ENCODE results near the gene SCYL3. TPM values are rescaled to one million over a fixed set of nuclear protein-coding genes. Genes with fewer than 3 reads are reported as not detected.

The SCYL3 gene
- total RNA-seq, 1 experiment from 2014 or later, result 5.9 TPM

DNA sequence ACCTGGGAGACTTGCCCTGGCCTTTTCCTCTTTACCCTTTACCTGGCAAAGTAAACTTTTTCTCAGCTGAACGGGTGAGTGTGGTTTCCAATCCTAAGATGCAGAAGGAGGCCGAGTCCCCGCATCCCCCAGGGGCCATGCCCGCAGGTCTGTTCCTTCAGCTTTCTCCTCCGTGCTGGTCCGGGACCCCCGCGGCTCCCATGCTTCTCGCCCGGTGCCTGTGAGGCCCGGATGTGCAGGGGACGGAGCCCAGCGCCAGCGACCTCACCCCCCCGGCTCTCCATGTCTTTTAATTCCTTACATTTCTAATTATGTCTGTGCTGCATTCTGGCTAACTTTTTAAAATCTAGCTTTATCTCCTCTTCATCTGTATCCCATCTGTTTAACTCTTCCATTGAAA is 21.5 kb upstream of the SCYL3 start:
- Histone ChIP-seq H3K36me3 (ENCODE audit: control insufficient read depth, insufficient read depth, low read length) (no peaks in the 10 kb centered on the region), H3K4me1 (no peaks in the 10 kb centered on the region), H3K27me3 (replicated peaks; ENCODE audit: control insufficient read depth, insufficient read depth, low read length) (no peaks in the 10 kb centered on the region), H3K9me3 (no peaks in the 10 kb centered on the region), H3K4me3 (ENCODE audit: low read depth, low read length) (no peak overlapping the region)
- Mint-ChIP-seq H3K9me3 (ENCODE audit: unreplicated experiment) (no peaks in the 10 kb centered on the region), H3K27ac (ENCODE audit: unreplicated experiment) (no peak overlapping the region), H3K27me3 (ENCODE audit: insufficient read depth, unreplicated experiment) (peaks cover 6% of the 10 kb centered on the region), H3K4me3 (ENCODE audit: unreplicated experiment) (no peak overlapping the region), H3K36me3 (ENCODE audit: insufficient read depth, unreplicated experiment) (no peaks in the 10 kb centered on the region), H3K4me1 (ENCODE audit: low read depth, unreplicated experiment) (no peaks in the 10 kb centered on the region)
- TF ChIP-seq, protein P1, sequence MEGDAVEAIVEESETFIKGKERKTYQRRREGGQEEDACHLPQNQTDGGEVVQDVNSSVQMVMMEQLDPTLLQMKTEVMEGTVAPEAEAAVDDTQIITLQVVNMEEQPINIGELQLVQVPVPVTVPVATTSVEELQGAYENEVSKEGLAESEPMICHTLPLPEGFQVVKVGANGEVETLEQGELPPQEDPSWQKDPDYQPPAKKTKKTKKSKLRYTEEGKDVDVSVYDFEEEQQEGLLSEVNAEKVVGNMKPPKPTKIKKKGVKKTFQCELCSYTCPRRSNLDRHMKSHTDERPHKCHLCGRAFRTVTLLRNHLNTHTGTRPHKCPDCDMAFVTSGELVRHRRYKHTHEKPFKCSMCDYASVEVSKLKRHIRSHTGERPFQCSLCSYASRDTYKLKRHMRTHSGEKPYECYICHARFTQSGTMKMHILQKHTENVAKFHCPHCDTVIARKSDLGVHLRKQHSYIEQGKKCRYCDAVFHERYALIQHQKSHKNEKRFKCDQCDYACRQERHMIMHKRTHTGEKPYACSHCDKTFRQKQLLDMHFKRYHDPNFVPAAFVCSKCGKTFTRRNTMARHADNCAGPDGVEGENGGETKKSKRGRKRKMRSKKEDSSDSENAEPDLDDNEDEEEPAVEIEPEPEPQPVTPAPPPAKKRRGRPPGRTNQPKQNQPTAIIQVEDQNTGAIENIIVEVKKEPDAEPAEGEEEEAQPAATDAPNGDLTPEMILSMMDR (IDR thresholded peaks at IDR 0.05; ENCODE audit: insufficient read depth in 1 of 2, low read depth in 1 of 2, low read length in 1 of 2, severe bottlenecking in 1 of 2, unreplicated experiment in 1 of 2), result no peak
- BruUV-seq (replicated peaks), result no TSS peak
- ChIA-PET POLR2A (no interaction called here), CTCF (no interaction called here)
- intact Hi-C loops (cut with micrococcal nuclease; ENCODE audit: unreplicated experiment), result no loop called here
- no peak for DNase-seq

DNA sequence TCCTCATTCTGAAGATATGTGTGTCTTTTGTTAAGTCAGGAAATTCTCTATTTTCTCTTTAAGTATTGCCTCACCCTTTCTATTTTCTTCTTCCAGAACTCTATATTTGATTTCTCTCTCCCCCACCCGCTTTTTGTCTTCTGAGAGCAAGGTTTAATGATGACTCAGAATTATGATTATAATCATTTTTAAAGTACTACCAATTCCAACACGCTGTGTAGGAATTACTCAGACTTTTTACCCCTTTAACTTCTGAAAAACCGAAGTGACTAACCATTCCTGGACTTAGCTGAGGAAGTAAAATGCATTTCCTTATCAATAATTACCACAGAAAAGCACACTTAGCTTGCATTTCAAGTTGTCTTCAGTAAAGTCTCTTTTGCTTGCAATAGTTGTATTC is 20.8 kb upstream of the SCYL3 start:
- Histone ChIP-seq H3K4me3 (ENCODE audit: low read depth, low read length) (no peak overlapping the region), H3K9me3 (no peaks in the 10 kb centered on the region), H3K4me1 (no peaks in the 10 kb centered on the region), H3K36me3 (ENCODE audit: control insufficient read depth, insufficient read depth, low read length) (no peaks in the 10 kb centered on the region), H3K27me3 (replicated peaks; ENCODE audit: control insufficient read depth, insufficient read depth, low read length) (no peaks in the 10 kb centered on the region)
- peaks cover 6% of the 10 kb centered on the region for H3K27me3 Mint-ChIP-seq (ENCODE audit: insufficient read depth, unreplicated experiment)
- H3K27ac Mint-ChIP-seq (ENCODE audit: unreplicated experiment), result no peak overlapping the region
- no peaks in the 10 kb centered on the region for H3K4me1 Mint-ChIP-seq (ENCODE audit: low read depth, unreplicated experiment)
- BruUV-seq (replicated peaks), result no TSS peak
- intact Hi-C loops (cut with micrococcal nuclease; ENCODE audit: unreplicated experiment), result no loop called here
- DNase-seq, result no peak
- CTCF ChIA-PET, result no interaction called here
- POLR2A ChIA-PET, result no interaction called here
- H3K36me3 Mint-ChIP-seq (ENCODE audit: insufficient read depth, unreplicated experiment), result no peaks in the 10 kb centered on the region
- H3K4me3 Mint-ChIP-seq (ENCODE audit: unreplicated experiment), result no peak overlapping the region
- TF ChIP-seq, protein P1 (IDR thresholded peaks at IDR 0.05; ENCODE audit: insufficient read depth in 1 of 2, low read depth in 1 of 2, low read length in 1 of 2, severe bottlenecking in 1 of 2, unreplicated experiment in 1 of 2), result no peak
- no peaks in the 10 kb centered on the region for H3K9me3 Mint-ChIP-seq (ENCODE audit: unreplicated experiment)

- Mint-ChIP-seq H3K27ac (ENCODE audit: unreplicated experiment) (no peak overlapping the region), H3K9me3 (ENCODE audit: unreplicated experiment) (no peaks in the 10 kb centered on the region), H3K4me1 (ENCODE audit: low read depth, unreplicated experiment) (no peaks in the 10 kb centered on the region), H3K27me3 (ENCODE audit: insufficient read depth, unreplicated experiment) (peaks cover under 1% of the 10 kb centered on the region), H3K4me3 (ENCODE audit: unreplicated experiment) (no peak overlapping the region), H3K36me3 (ENCODE audit: insufficient read depth, unreplicated experiment) (no peaks in the 10 kb centered on the region)
- BruUV-seq (replicated peaks), result no TSS peak
- H3K27me3 ChIP-seq (replicated peaks; ENCODE audit: control insufficient read depth, insufficient read depth, low read length), result no peaks in the 10 kb centered on the region
- ChIA-PET POLR2A (no interaction called here), CTCF (no interaction called here)
- no peak for DNase-seq
- H3K36me3 ChIP-seq (ENCODE audit: control insufficient read depth, insufficient read depth, low read length), result no peaks in the 10 kb centered on the region
- intact Hi-C loops (cut with micrococcal nuclease; ENCODE audit: unreplicated experiment), result no loop called here
- TF ChIP-seq, protein P1 (IDR thresholded peaks at IDR 0.05; ENCODE audit: insufficient read depth in 1 of 2, low read depth in 1 of 2, low read length in 1 of 2, severe bottlenecking in 1 of 2, unreplicated experiment in 1 of 2), result no peak
- H3K4me1 ChIP-seq, result no peaks in the 10 kb centered on the region
- H3K9me3 ChIP-seq, result no peaks in the 10 kb centered on the region
- H3K4me3 ChIP-seq (ENCODE audit: low read depth, low read length), result no peak overlapping the region
Observed at GRCh38 chr1:169909499-169909898, 15.8 kb upstream of the SCYL3 start.
